HCT116 (cell line): ENCODE measurements around the gene C19orf18. TPM values are rescaled to one million over a fixed set of nuclear protein-coding genes. Genes with fewer than 3 reads are reported as not detected.

Experiments
- ATAC-seq: fragments of 200-7000 bp; cut with Tn5 transposase; 2 replicates; pipeline ENCODE4 v1.9.1; 2020; ENCODE audit warnings: mild to moderate bottlenecking, moderate library complexity
- BruUV-seq: library from RNA; stranded (reverse); fragments of 400-500 nt; replicated peaks from 2 replicates; lab custom pipeline; 2021; lab: Mats Ljungman, UMichigan
- CTCF ChIA-PET: fragments of 300-600 bp; sonication (Branson Sonifier 250); formaldehyde crosslinking; loops from one replicate; lab custom pipeline; 2021; ENCODE audit warnings: antibody characterized with exemption; lab: Charles Lee
- POLR2A ChIA-PET: fragments of 300-600, 350-600 bp; sonication (Branson Sonifier 250); formaldehyde crosslinking; loops from one replicate; lab custom pipeline; 2021; ENCODE audit warnings: antibody characterized with exemption; lab: Charles Lee
- RAD21 ChIA-PET, 2 experiments: fragments of 300-600 bp; sonication (Branson Sonifier 250); formaldehyde crosslinking; loops; one replicate each; lab custom pipeline; 2023; ENCODE audit warnings: low total read pairs in 2 of 2; ENCODE audit not compliant: uncharacterized antibody in 2 of 2, unreplicated experiment in 2 of 2, low non-redundant PET in 1 of 2; lab: Charles Lee
- DNase-seq: peaks from one replicate; pipeline ENCODE4 v3.0.0-alpha.2; 2010; ENCODE audit warnings: low read depth, low spot score
- H2AFZ ChIP-seq: fragments of 200-600 bp; shearing (Covaris generic), sonication (generic); 2 replicates; pipeline ENCODE4 v1.6.1; 2017; ENCODE audit warnings: low read depth, mixed run types, mixed read lengths, antibody characterized with exemption, low read length; ENCODE audit not compliant: poor library complexity, severe bottlenecking
- H3K27ac ChIP-seq: 2 replicates; pipeline ENCODE4 v1.5.1; 2012; ENCODE audit warnings: low read depth, low read length
- H3K27me3 ChIP-seq: fragments of 200-600 bp; sonication (generic); 2 replicates; pipeline ENCODE4 v1.6.1; 2016; ENCODE audit warnings: mixed run types, low read length, mixed read lengths; ENCODE audit not compliant: insufficient read depth
- H3K36me3 ChIP-seq, 2 experiments: fragments of 200-500 bp in 1 of 2; fragments of 200-600 bp in 1 of 2; sonication (Bioruptor generic) in 1 of 2; sonication (generic) in 1 of 2; 2 replicates each; pipeline versions ENCODE4 v1.5.1 to v1.6.1; 2014 to 2016; ENCODE audit warnings: low read length in 2 of 2, inconsistent platforms in 1 of 2, mixed read lengths in 1 of 2, mixed run types in 1 of 2; ENCODE audit not compliant: insufficient read depth in 2 of 2, control insufficient read depth in 1 of 2
- H3K4me1 ChIP-seq, 2 experiments: fragments of 200-600 bp in 1 of 2; sonication (generic) in 1 of 2; 2 replicates each; pipeline versions ENCODE4 v1.5.1 to v1.6.1; 2012 to 2017; ENCODE audit warnings: low read length in 2 of 2, inconsistent platforms in 1 of 2, mild to moderate bottlenecking in 1 of 2, mixed read lengths in 1 of 2, mixed run types in 1 of 2, moderate library complexity in 1 of 2; ENCODE audit not compliant: insufficient read depth in 2 of 2, control insufficient read depth in 1 of 2
- H3K4me2 ChIP-seq: fragments of 200-600 bp; sonication (generic); 2 replicates; pipeline ENCODE4 v1.6.1; 2017; ENCODE audit warnings: mixed run types, low read length, mixed read lengths
- H3K4me3 ChIP-seq, 2 experiments: fragments of 200-600 bp in 1 of 2; sonication (generic) in 1 of 2; replicated peaks in 1 of 2; 2 replicates each; pipeline ENCODE4 v1.5.1; 2011 to 2016; ENCODE audit warnings: low read length in 2 of 2, control low read depth in 1 of 2, low read depth in 1 of 2, mild to moderate bottlenecking in 1 of 2, mixed read lengths in 1 of 2, mixed run types in 1 of 2
- H3K79me2 ChIP-seq: fragments of 200-600 bp; sonication (generic); 2 replicates; pipeline ENCODE4 v1.6.1; 2017; ENCODE audit warnings: mild to moderate bottlenecking, mixed run types, low read length, moderate library complexity, mixed read lengths; ENCODE audit not compliant: insufficient read depth
- H3K9ac ChIP-seq: fragments of 200-600 bp; sonication (generic); 2 replicates; pipeline ENCODE4 v1.6.1; 2016; ENCODE audit warnings: low read length, mixed read lengths
- H3K9me2 ChIP-seq: fragments of 200-600 bp; sonication (generic), shearing (Covaris generic); 2 replicates; pipeline ENCODE4 v1.6.1; 2017; ENCODE audit warnings: mixed run types, mild to moderate bottlenecking, moderate library complexity; ENCODE audit not compliant: insufficient read depth
- H3K9me3 ChIP-seq, 2 experiments: fragments of 200-500 bp in 1 of 2; fragments of 200-600 bp in 1 of 2; sonication (Bioruptor generic) in 1 of 2; sonication (generic) in 1 of 2; 2 replicates each; pipeline ENCODE4 v1.6.1; 2014 to 2017; ENCODE audit warnings: low read length in 2 of 2, mixed read lengths in 2 of 2, inconsistent platforms in 1 of 2, low read depth in 1 of 2, mild to moderate bottlenecking in 1 of 2, mixed run types in 1 of 2, moderate library complexity in 1 of 2; ENCODE audit not compliant: control insufficient read depth in 1 of 2, insufficient read depth in 1 of 2
- H4K20me1 ChIP-seq: fragments of 200-600 bp; sonication (generic), shearing (Covaris generic); 2 replicates; pipeline ENCODE4 v1.6.1; 2017; ENCODE audit warnings: mixed run types, mild to moderate bottlenecking, moderate library complexity; ENCODE audit not compliant: insufficient read depth
- CBX3 ChIP-seq: IDR thresholded peaks from 2 replicates; pipeline ENCODE4 v1.6.1; 2012; ENCODE audit warnings: low read depth
- CEBPB ChIP-seq: IDR thresholded peaks from 2 replicates; pipeline ENCODE4 v1.6.1; 2012; ENCODE audit warnings: low read depth
- ELF1 ChIP-seq: IDR thresholded peaks from 2 replicates; pipeline ENCODE4 v1.6.1; 2012; ENCODE audit warnings: low read depth, borderline replicate concordance
- EZH2 ChIP-seq: fragments of 200-600 bp; sonication (generic); IDR thresholded peaks from 2 replicates; pipeline ENCODE4 v1.6.1; 2017; ENCODE audit warnings: antibody characterized with exemption, mixed run types
- EZH2phosphoT487 ChIP-seq: fragments of 200-600 bp; IDR thresholded peaks from 2 replicates; pipeline ENCODE4 v1.6.1; 2018; ENCODE audit warnings: antibody characterized with exemption, borderline replicate concordance
- FOSL1 ChIP-seq: IDR thresholded peaks from 2 replicates; pipeline ENCODE4 v1.6.1; 2012; ENCODE audit warnings: low read depth
- JUND ChIP-seq: IDR thresholded peaks from 2 replicates; pipeline ENCODE4 v1.6.1; 2012
- POLR2A ChIP-seq: IDR thresholded peaks from 2 replicates; pipeline ENCODE4 v1.7.0; 2011; ENCODE audit warnings: borderline replicate concordance; ENCODE audit not compliant: insufficient read depth, insufficient read length; ENCODE audit errors: extremely low read depth
- POLR2AphosphoS5 ChIP-seq: IDR thresholded peaks from 2 replicates; pipeline ENCODE4 v1.6.1; 2011; ENCODE audit warnings: mild to moderate bottlenecking, low read depth, low read length, moderate library complexity
- RAD21 ChIP-seq: IDR thresholded peaks from 2 replicates; pipeline ENCODE4 v1.6.1; 2012; ENCODE audit warnings: low read depth, mild to moderate bottlenecking
- SP1 ChIP-seq: IDR thresholded peaks from 2 replicates; pipeline ENCODE4 v1.6.1; 2012; ENCODE audit warnings: low read depth
- TCF7L2 ChIP-seq: IDR thresholded peaks from 2 replicates; pipeline ENCODE4 v1.7.0; 2011; ENCODE audit warnings: borderline replicate concordance, inconsistent platforms; ENCODE audit not compliant: insufficient read depth, insufficient read length; ENCODE audit errors: extremely low read depth
- YY1 ChIP-seq: IDR thresholded peaks from 2 replicates; pipeline ENCODE4 v1.6.1; 2011; ENCODE audit warnings: low read length, low read depth, moderate library complexity, mild to moderate bottlenecking; ENCODE audit not compliant: insufficient replicate concordance; ENCODE audit errors: extremely low read depth
- ZFX ChIP-seq: fragments of 450-650 bp; IDR thresholded peaks from 2 replicates; pipeline ENCODE4 v1.6.1; 2017
- ZNF274 ChIP-seq: fragments of 200-500 bp; sonication (Bioruptor generic); IDR thresholded peaks from 2 replicates; pipeline ENCODE4 v1.6.1; 2014; ENCODE audit warnings: mild to moderate bottlenecking, low read depth, low read length, inconsistent platforms
- intact Hi-C: fragments of 100-400 bp; cut with micrococcal nuclease; formaldehyde crosslinking; loops from 2 replicates; pipeline ENCODE4 v1.10.0; 2022
- total RNA-seq: library from RNA; stranded (reverse); gene quantifications from one replicate; pipeline ENCODE4 v1.2.1, GENCODE V29; 2021; ENCODE audit not compliant: unreplicated experiment
- TF ChIP-seq, protein P1 (sequence below): IDR thresholded peaks from 2 replicates; pipeline ENCODE4 v1.6.1; 2011; ENCODE audit warnings: mild to moderate bottlenecking, low read length, moderate library complexity; ENCODE audit not compliant: insufficient replicate concordance; ENCODE audit errors: extremely low read depth
- TF ChIP-seq, protein P2 (sequence below), 3 experiments: fragments of 200-600 bp in 1 of 3; sonication (generic) in 1 of 3; IDR thresholded peaks in 2 of 3; conservative IDR thresholded peaks in 1 of 3; 2 replicates each; pipeline ENCODE4 v1.5.1; 2012 to 2017; ENCODE audit warnings: low read depth in 2 of 3, low read length in 2 of 3, antibody characterized with exemption in 1 of 3, borderline replicate concordance in 1 of 3, control low read depth in 1 of 3, mild to moderate bottlenecking in 1 of 3, mixed read lengths in 1 of 3, mixed run types in 1 of 3, moderate library complexity in 1 of 3; ENCODE audit not compliant: insufficient read depth in 1 of 3
- TF ChIP-seq, protein P3 (sequence below): IDR thresholded peaks from 2 replicates; pipeline ENCODE4 v1.6.1; 2012

C19orf18 gene
- total RNA-seq, 1 experiment from 2014 or later, result not detected

DNA sequence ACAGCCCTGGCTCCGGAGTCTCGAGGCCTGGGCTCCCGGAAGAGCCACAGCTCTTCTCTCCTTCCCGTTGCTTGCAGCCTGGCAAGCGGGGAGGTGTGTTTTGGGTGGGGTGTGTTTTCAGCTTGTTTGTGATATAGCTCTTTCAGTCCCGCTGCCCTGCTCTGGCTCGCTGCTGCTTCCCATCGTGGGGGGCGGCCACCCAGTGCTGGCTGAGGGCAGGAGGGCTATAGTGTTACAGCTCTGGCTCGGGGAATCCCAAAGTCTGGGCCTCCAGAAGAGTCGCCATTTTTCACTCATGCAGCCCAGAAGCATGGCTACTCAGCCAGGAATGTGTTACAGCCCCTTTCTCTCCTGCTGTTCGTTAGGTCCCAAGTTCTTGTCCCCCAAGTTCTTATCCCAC lies 24.6 kb downstream of the C19orf18 start:
- H3K4me3 ChIP-seq, result no peak overlapping the region
- DNase-seq (no peak), ATAC-seq (no peak)
- H4K20me1 ChIP-seq, result no peaks in the 10 kb centered on the region
- BruUV-seq, result no TSS peak
- H3K27ac ChIP-seq, result no peak overlapping the region
- POLR2A ChIA-PET, result no interaction called here
- no peak overlapping the region for H3K4me2 ChIP-seq
- RAD21 ChIA-PET, result no interaction called here
- no peak overlapping the region for H3K9ac ChIP-seq
- no peak overlapping the region for H2AFZ ChIP-seq
- TF ChIP-seq, protein P1, sequence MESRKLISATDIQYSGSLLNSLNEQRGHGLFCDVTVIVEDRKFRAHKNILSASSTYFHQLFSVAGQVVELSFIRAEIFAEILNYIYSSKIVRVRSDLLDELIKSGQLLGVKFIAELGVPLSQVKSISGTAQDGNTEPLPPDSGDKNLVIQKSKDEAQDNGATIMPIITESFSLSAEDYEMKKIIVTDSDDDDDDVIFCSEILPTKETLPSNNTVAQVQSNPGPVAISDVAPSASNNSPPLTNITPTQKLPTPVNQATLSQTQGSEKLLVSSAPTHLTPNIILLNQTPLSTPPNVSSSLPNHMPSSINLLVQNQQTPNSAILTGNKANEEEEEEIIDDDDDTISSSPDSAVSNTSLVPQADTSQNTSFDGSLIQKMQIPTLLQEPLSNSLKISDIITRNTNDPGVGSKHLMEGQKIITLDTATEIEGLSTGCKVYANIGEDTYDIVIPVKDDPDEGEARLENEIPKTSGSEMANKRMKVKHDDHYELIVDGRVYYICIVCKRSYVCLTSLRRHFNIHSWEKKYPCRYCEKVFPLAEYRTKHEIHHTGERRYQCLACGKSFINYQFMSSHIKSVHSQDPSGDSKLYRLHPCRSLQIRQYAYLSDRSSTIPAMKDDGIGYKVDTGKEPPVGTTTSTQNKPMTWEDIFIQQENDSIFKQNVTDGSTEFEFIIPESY, result no peak
- TF ChIP-seq RAD21 (no peak), SP1 (no peak), CEBPB (no peak), ZFX (no peak)
- H3K36me3 ChIP-seq, result no peaks in the 10 kb centered on the region
- no peaks in the 10 kb centered on the region for H3K4me1 ChIP-seq
- H3K9me2 ChIP-seq, result no peaks in the 10 kb centered on the region
- H3K27me3 ChIP-seq, result no peaks in the 10 kb centered on the region
- CTCF ChIA-PET, result no interaction called here
- H3K9me3 ChIP-seq, result peaks cover 0 to 20% of the 10 kb centered on the region in 2 experiments; a peak in 2 of 4 replicates
- H3K79me2 ChIP-seq, result no peaks in the 10 kb centered on the region
- intact Hi-C loops, result no loop called here

DNA sequence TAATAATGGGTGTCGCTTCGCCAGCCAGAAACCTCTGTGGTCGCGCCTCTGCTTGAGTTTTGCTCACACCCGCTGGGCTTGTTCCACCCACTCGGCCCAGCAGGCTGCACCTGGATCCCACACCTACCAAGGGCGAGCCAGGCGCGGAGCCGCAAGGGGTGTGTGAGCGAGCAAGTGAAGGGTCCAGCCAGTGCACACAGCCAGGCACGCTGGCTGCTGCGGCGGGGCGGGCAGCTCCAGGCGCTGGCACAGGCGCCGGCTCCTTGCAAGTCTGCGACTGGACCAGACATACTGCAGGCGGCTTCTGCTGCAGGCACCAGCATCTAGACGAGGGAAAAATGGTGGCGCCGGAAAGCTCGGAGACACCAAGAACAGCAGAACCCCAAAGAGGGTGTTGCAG lies 25.0 kb downstream of the C19orf18 start:
- no TSS peak for BruUV-seq
- CTCF ChIA-PET, result no interaction called here
- peaks cover 0 to 18% of the 10 kb centered on the region in 2 experiments; a peak in 2 of 4 replicates for H3K9me3 ChIP-seq
- TF ChIP-seq ELF1 (no peak), ZNF274 (no peak), EZH2phosphoT487 (no peak), JUND (no peak), TCF7L2 (no peak), CEBPB (no peak), FOSL1 (no peak), EZH2 (no peak), SP1 (no peak), POLR2A (no peak), CBX3 (no peak), ZFX (no peak), POLR2AphosphoS5 (no peak), YY1 (no peak), RAD21 (no peak)
- TF ChIP-seq, protein P2, sequence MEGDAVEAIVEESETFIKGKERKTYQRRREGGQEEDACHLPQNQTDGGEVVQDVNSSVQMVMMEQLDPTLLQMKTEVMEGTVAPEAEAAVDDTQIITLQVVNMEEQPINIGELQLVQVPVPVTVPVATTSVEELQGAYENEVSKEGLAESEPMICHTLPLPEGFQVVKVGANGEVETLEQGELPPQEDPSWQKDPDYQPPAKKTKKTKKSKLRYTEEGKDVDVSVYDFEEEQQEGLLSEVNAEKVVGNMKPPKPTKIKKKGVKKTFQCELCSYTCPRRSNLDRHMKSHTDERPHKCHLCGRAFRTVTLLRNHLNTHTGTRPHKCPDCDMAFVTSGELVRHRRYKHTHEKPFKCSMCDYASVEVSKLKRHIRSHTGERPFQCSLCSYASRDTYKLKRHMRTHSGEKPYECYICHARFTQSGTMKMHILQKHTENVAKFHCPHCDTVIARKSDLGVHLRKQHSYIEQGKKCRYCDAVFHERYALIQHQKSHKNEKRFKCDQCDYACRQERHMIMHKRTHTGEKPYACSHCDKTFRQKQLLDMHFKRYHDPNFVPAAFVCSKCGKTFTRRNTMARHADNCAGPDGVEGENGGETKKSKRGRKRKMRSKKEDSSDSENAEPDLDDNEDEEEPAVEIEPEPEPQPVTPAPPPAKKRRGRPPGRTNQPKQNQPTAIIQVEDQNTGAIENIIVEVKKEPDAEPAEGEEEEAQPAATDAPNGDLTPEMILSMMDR (IDR thresholded peaks at IDR 0.05 in 2 of 3, conservative IDR thresholded peaks at IDR 0.05 in 1 of 3; ENCODE audit: borderline replicate concordance in 1 of 3, insufficient read depth in 1 of 3, low read depth in 2 of 3, low read length in 2 of 3), result no peak
- TF ChIP-seq, protein P3, sequence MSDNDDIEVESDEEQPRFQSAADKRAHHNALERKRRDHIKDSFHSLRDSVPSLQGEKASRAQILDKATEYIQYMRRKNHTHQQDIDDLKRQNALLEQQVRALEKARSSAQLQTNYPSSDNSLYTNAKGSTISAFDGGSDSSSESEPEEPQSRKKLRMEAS, result no peak

More for the DNA sequence above, 25.0 kb downstream of the C19orf18 start:
- ATAC-seq (no peak), DNase-seq (no peak)
- RAD21 ChIA-PET, result no interaction called here
- Histone ChIP-seq H3K27ac (no peak overlapping the region), H3K4me2 (no peak overlapping the region), H3K36me3 (no peaks in the 10 kb centered on the region), H3K4me3 (no peak overlapping the region), H3K79me2 (no peaks in the 10 kb centered on the region), H3K4me1 (no peaks in the 10 kb centered on the region), H3K9me2 (no peaks in the 10 kb centered on the region), H2AFZ (no peak overlapping the region), H3K27me3 (no peaks in the 10 kb centered on the region), H4K20me1 (no peaks in the 10 kb centered on the region), H3K9ac (no peak overlapping the region)
- POLR2A ChIA-PET, result no interaction called here
- intact Hi-C loops, result no loop called here
